Choroid plexus epithelial cell (primary cell): ENCODE data around the gene BATF.

ENCODE experiments used
- DNase-seq: peaks from one replicate; pipeline ENCODE4 v3.0.0-alpha.2; 2010; ENCODE audit warnings: low read depth
- H3K4me3 ChIP-seq: 2 replicates; pipeline ENCODE4 v1.5.1; 2011; ENCODE audit warnings: low read depth, mild to moderate bottlenecking, control low read depth, low read length, moderate library complexity
- CTCF ChIP-seq: conservative IDR thresholded peaks from 2 replicates; pipeline ENCODE4 v1.5.1; 2011; ENCODE audit warnings: low read depth, mild to moderate bottlenecking, control low read depth, inconsistent platforms, low read length, moderate library complexity

The BATF gene

GRCh38 chr14:75540479-75540851, 18.2 kb downstream of the BATF start:
- no peak for DNase-seq
- H3K4me3 ChIP-seq: no peak overlapping the region
- TF ChIP-seq CTCF: no peak

- no peak overlapping the region for H3K4me3 ChIP-seq
- DNase-seq: peak; percentile 72
- TF ChIP-seq CTCF: no peak
These were observed 20.4 kb downstream of the BATF start for GRCh38 chr14:75542588-75543091.

GRCh38 chr14:75543253-75543652, 21.0 kb downstream of the BATF start:
- TF ChIP-seq CTCF: no peak
- no peak overlapping the region for H3K4me3 ChIP-seq
- DNase-seq: no peak

GRCh38 chr14:75543786-75544185, 21.5 kb downstream of the BATF start:
- no peak overlapping the region for H3K4me3 ChIP-seq
- DNase-seq: no peak
- no peak for TF ChIP-seq CTCF

- no peak for DNase-seq
- TF ChIP-seq CTCF: no peak
- H3K4me3 ChIP-seq: no peak overlapping the region
These were observed 23.6 kb downstream of the BATF start for GRCh38 chr14:75545907-75546306.

GRCh38 chr14:75547552-75548250, 25.4 kb downstream of the BATF start:
- no peak for DNase-seq
- H3K4me3 ChIP-seq: no peak overlapping the region
- no peak for TF ChIP-seq CTCF

- H3K4me3 ChIP-seq: no peak overlapping the region
- peak; percentile 14 for TF ChIP-seq CTCF
- DNase-seq: peak; percentile 92
These were observed 26.3 kb downstream of the BATF start for GRCh38 chr14:75548544-75548943.
